Uterus (tissue), 4 donors: Measurements from ENCODE around the gene SSBP3. TPM values are rescaled to one million over a fixed set of nuclear protein-coding genes. Genes with fewer than 3 reads are reported as not detected.

Source experiments
- DNase-seq, 2 donors: peaks; one replicate each; pipeline ENCODE4 v3.0.0-alpha.2; 2019 to 2020
- H3K27ac ChIP-seq, 2 donors: fragments of 200-600 bp; sonication (generic); 1 replicate in 1 of 2; 2 replicates in 1 of 2; pipeline ENCODE4 v1.5.1; 2016 to 2018
- H3K27me3 ChIP-seq, 2 donors: fragments of 200-600 bp; sonication (generic); one replicate each; pipeline ENCODE4 v1.5.1; 2018 to 2019; ENCODE audit warnings: control low read depth in 1 of 2
- H3K36me3 ChIP-seq, 2 donors: fragments of 200-600 bp; sonication (generic); one replicate each; pipeline ENCODE4 v1.5.1; 2019; ENCODE audit warnings: control low read depth in 1 of 2
- H3K4me1 ChIP-seq, 2 donors: fragments of 200-600 bp; sonication (generic); one replicate each; pipeline ENCODE4 v1.5.1; 2018 to 2019; ENCODE audit warnings: control low read depth in 1 of 2
- H3K4me3 ChIP-seq, 2 donors: fragments of 200-600 bp; sonication (generic); 1 replicate in 1 of 2; 2 replicates in 1 of 2; pipeline ENCODE4 v1.5.1; 2018 to 2019; ENCODE audit warnings: mild to moderate bottlenecking in 1 of 2
- H3K9me3 ChIP-seq, 2 donors: fragments of 200-600 bp; sonication (generic); one replicate each; pipeline ENCODE4 v1.5.1; 2019; ENCODE audit warnings: control low read depth in 1 of 2
- CTCF ChIP-seq, 4 experiments: fragments of 200-600 bp in 2 of 4; fragments of 450-650 bp in 2 of 4; sonication (generic) in 2 of 4; IDR thresholded peaks; one replicate each; pipeline ENCODE4 v1.5.1; 2016 to 2019; ENCODE audit warnings: antibody characterized with exemption in 4 of 4, mild to moderate bottlenecking in 2 of 4, moderate library complexity in 1 of 4
- POLR2A ChIP-seq, 2 donors: fragments of 450-650 bp; IDR thresholded peaks; one replicate each; pipeline ENCODE4 v1.6.1; 2016; ENCODE audit warnings: antibody characterized with exemption in 2 of 2, mild to moderate bottlenecking in 1 of 2, moderate library complexity in 1 of 2
- intact Hi-C: fragments of 100-400 bp; cut with DNase I; formaldehyde crosslinking; loops from one replicate; pipeline ENCODE4 v1.15.1; 2023; ENCODE audit warnings: low total_unique reads
- total RNA-seq, 4 donors: library from RNA; depleted of rRNA in 3 of 4; stranded (reverse); fragments of >200 nt in 3 of 4; gene quantifications; one replicate each; pipeline versions ENCODE4 v1.1.0 to v1.2.4, GENCODE V29; 2014 to 2023
- donor health status: DM: yes; HTN: yes; CAD: no.

The SSBP3 gene
- total RNA-seq, 4 donors from 2014 or later = 19.7 to 125 (median 31.4) TPM

GRCh38 chr1:54407404-54408146 lies 1.4 kb upstream of the SSBP3 start:
- Histone ChIP-seq H3K27ac (peak overlapping the region; percentile 96 to 98), H3K27me3 (no peaks in the 10 kb centered on the region), H3K9me3 (no peaks in the 10 kb centered on the region), H3K36me3 (no peaks in the 10 kb centered on the region), H3K4me3 (peak overlapping the region; percentile 57 to 97), H3K4me1 (peaks cover 5 to 12% of the 10 kb centered on the region in 2 donors)
- TF ChIP-seq POLR2A (IDR thresholded peaks at IDR 0.05) = peak; percentile 30 to 66
- peak in 1 of 4 experiments; percentile 21 for TF ChIP-seq CTCF (IDR thresholded peaks at IDR 0.05)
- intact Hi-C loops = loop anchor here (2.0 to 5.0 kb wide), 2 partner anchors 81 to 135 kb away; no protein-coding TSS in a partner anchor
- DNase-seq = peak; percentile 60 to 90

GRCh38 chr1:54407154-54407403 lies 885 bp upstream of the SSBP3 start:
- no peaks in the 10 kb centered on the region for H3K36me3 ChIP-seq
- intact Hi-C loops = loop anchor here (2.0 to 5.0 kb wide), 2 partner anchors 82 to 135 kb away; no protein-coding TSS in a partner anchor
- no peaks in the 10 kb centered on the region for H3K27me3 ChIP-seq
- peak overlapping the region; percentile 57 to 97 for H3K4me3 ChIP-seq
- H3K9me3 ChIP-seq = no peaks in the 10 kb centered on the region
- peaks cover 5 to 12% of the 10 kb centered on the region in 2 donors for H3K4me1 ChIP-seq
- peak overlapping the region; percentile 96 to 98 for H3K27ac ChIP-seq
- peak in 1 of 2 donors; percentile 52 for DNase-seq
- TF ChIP-seq CTCF (IDR thresholded peaks at IDR 0.05) = no peak

- peaks cover 9 to 12% of the 10 kb centered on the region in 2 donors for H3K4me1 ChIP-seq
- DNase-seq = peak in 1 of 2 donors; percentile 34
- no peaks in the 10 kb centered on the region for H3K9me3 ChIP-seq
- H3K4me3 ChIP-seq = peak overlapping the region; percentile 57 to 97
- intact Hi-C loops = loop anchor here (2.0 to 5.0 kb wide), 2 partner anchors 83 to 134 kb away; no protein-coding TSS in a partner anchor
- no peaks in the 10 kb centered on the region for H3K27me3 ChIP-seq
- TF ChIP-seq CTCF (IDR thresholded peaks at IDR 0.05) (no peak), POLR2A (IDR thresholded peaks at IDR 0.05) (no peak)
- no peaks in the 10 kb centered on the region for H3K36me3 ChIP-seq
- peak overlapping the region; percentile 74 to 96 for H3K27ac ChIP-seq
Observed at GRCh38 chr1:54405898-54406293, 298 bp downstream of the SSBP3 start.

GRCh38 chr1:54404939-54405897 lies 976 bp downstream of the SSBP3 start:
- peak in 1 of 2 donors; percentile 16 for TF ChIP-seq POLR2A (IDR thresholded peaks at IDR 0.05)
- TF ChIP-seq CTCF (IDR thresholded peaks at IDR 0.05) = peak in 1 of 4 experiments; percentile 10
- intact Hi-C loops = loop anchor here (5.0 kb wide), 1 partner anchor 133 kb away; no protein-coding TSS in a partner anchor
- no peaks in the 10 kb centered on the region for H3K27me3 ChIP-seq
- no peaks in the 10 kb centered on the region for H3K36me3 ChIP-seq
- DNase-seq = no peak
- peaks cover 9 to 12% of the 10 kb centered on the region in 2 donors for H3K4me1 ChIP-seq
- H3K27ac ChIP-seq = peak overlapping the region; percentile 74 to 96
- H3K4me3 ChIP-seq = peak overlapping the region; percentile 57 to 97
- H3K9me3 ChIP-seq = no peaks in the 10 kb centered on the region
